Adrenal gland (tissue), 5 donors: ENCODE data around the gene PALM2AKAP2.

ENCODE experiments used
- CTCF ChIP-seq, 6 experiments: fragments of 450-650 bp in 4 of 6; fragments of 200-600 bp in 2 of 6; sonication (generic) in 1 of 6; IDR thresholded peaks; 1 replicate in 5 of 6; 2 replicates in 1 of 6; pipeline versions ENCODE4 v1.5.1 to v1.8.0; 2016 to 2021; ENCODE audit warnings: antibody characterized with exemption in 6 of 6, mild to moderate bottlenecking in 2 of 6, moderate library complexity in 1 of 6
- POLR2A ChIP-seq, 2 donors: fragments of 450-650 bp; IDR thresholded peaks; one replicate each; pipeline ENCODE4 v1.6.1; 2017; ENCODE audit warnings: antibody characterized with exemption in 2 of 2, mild to moderate bottlenecking in 2 of 2, moderate library complexity in 1 of 2
- donor health status: DM: no; HTN: no; CAD: no.

- TF ChIP-seq CTCF (IDR thresholded peaks at IDR 0.05) (no peak), POLR2A (IDR thresholded peaks at IDR 0.05) (no peak)
These were observed 20.4 kb upstream of the PALM2AKAP2 start for GRCh38 chr9:109759589-109759988.
